Colonic mucosa (tissue), 4 donors: ENCODE data around the gene INAFM1. TPM values are rescaled to one million over a fixed set of nuclear protein-coding genes. Genes with fewer than 3 reads are reported as not detected.
"Not testable (repeated sequence)": the region's sequence is repeated elsewhere in the genome, so short reads cannot be mapped to it uniquely, and the experiment has no call there.

Experiments
- DNase-seq: peaks from one replicate; pipeline ENCODE4 v3.0.0-alpha.2; 2020
- H3K27ac ChIP-seq: fragments of 200-600 bp; one replicate; pipeline ENCODE4 v1.8.0; 2021
- H3K27me3 ChIP-seq: fragments of 200-600 bp; one replicate; pipeline ENCODE4 v1.8.0; 2021
- H3K36me3 ChIP-seq: fragments of 200-600 bp; one replicate; pipeline ENCODE4 v1.8.0; 2021
- H3K4me1 ChIP-seq: fragments of 200-600 bp; one replicate; pipeline ENCODE4 v1.8.0; 2021; ENCODE audit warnings: mild to moderate bottlenecking
- H3K4me3 ChIP-seq: fragments of 200-600 bp; one replicate; pipeline ENCODE4 v1.8.0; 2021
- H3K9ac ChIP-seq, 2 donors: one replicate each; pipeline ENCODE4 v1.7.0; 2013; ENCODE audit warnings: control low read depth in 2 of 2, low read depth in 2 of 2, low read length in 2 of 2
- H3K9me3 ChIP-seq: fragments of 200-600 bp; one replicate; pipeline ENCODE4 v1.8.0; 2021
- intact Hi-C: fragments of 100-400 bp; cut with DNase I; formaldehyde crosslinking; loops from one replicate; pipeline ENCODE4 v1.14.1; 2022
- total RNA-seq, 2 donors: library from RNA; stranded (reverse); fragmentation: NEBNext Ultra II Directional in 1 of 2; extraction: Animal tissue kit (Norgen Biotek cat#: 25700) in 1 of 2; gene quantifications; one replicate each; pipeline ENCODE4 v1.2.1, GENCODE V29; 2021
- TF ChIP-seq, protein P1 (sequence below): fragments of 200-600 bp; IDR thresholded peaks from one replicate; pipeline ENCODE4 v1.8.0; 2022; ENCODE audit warnings: antibody characterized with exemption, mild to moderate bottlenecking
- donor health status: healthy.
- donor health status: DM: no; HTN: no; CAD: no.
- donor health status: DM: no; HTN: no; CAD: no.

INAFM1 gene
- total RNA-seq, 2 donors from 2014 or later: 12.8 to 19.6 TPM

DNA sequence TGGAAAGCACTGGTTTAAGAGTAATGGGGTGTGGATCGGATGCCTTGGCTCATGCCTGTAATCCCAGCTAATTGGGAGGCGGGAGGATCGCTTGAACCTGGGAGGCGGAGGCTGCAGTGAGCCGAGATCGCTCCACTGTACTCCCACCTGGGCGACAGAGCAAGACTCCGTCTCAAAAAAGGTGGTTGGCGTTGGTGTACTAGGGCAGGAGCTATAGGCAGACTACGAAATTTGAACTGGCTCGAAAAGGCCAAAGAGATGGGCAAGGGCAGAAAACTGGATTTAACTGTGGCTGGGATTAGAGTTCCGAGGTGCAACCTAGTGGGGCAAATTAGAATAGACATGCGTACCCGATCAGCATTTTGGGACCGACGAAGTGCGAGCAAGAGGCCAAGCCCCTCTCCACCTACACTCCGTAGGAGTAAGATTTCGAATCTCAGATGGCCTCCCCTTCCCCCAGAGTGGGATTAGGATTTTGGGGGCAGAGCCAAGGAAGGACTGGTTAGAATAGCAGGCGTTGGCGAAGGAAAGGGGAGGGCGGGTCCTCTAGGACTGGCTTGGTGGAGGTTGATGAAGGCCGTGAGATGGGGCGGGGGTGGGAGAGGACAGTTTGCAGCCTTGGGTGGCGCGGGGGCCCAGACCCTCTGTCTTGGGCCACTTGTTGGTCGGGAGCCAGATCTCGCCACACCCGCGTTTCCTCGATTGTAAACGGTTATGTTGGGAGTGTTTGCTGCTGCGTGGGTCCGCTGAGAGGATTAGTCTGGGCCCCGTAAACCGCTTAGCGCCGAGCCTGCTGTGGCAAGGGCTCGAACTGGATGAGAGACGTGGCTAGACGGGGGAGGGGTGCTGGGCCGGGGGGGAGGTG, 2.0 kb upstream of the INAFM1 start:
- H3K27ac ChIP-seq: peak overlapping the region; percentile 93
- DNase-seq: peak; percentile 58
- H3K9me3 ChIP-seq: no peaks in the 10 kb centered on the region
- TF ChIP-seq, protein P1, sequence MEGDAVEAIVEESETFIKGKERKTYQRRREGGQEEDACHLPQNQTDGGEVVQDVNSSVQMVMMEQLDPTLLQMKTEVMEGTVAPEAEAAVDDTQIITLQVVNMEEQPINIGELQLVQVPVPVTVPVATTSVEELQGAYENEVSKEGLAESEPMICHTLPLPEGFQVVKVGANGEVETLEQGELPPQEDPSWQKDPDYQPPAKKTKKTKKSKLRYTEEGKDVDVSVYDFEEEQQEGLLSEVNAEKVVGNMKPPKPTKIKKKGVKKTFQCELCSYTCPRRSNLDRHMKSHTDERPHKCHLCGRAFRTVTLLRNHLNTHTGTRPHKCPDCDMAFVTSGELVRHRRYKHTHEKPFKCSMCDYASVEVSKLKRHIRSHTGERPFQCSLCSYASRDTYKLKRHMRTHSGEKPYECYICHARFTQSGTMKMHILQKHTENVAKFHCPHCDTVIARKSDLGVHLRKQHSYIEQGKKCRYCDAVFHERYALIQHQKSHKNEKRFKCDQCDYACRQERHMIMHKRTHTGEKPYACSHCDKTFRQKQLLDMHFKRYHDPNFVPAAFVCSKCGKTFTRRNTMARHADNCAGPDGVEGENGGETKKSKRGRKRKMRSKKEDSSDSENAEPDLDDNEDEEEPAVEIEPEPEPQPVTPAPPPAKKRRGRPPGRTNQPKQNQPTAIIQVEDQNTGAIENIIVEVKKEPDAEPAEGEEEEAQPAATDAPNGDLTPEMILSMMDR: no peak
- H3K27me3 ChIP-seq: no peaks in the 10 kb centered on the region
- intact Hi-C loops: no loop called here
- H3K36me3 ChIP-seq: no peaks in the 10 kb centered on the region
- H3K4me3 ChIP-seq: peak overlapping the region; percentile 51
- H3K9ac ChIP-seq: peak overlapping the region; percentile 99 to 100
- peaks cover 4% of the 10 kb centered on the region for H3K4me1 ChIP-seq

DNA sequence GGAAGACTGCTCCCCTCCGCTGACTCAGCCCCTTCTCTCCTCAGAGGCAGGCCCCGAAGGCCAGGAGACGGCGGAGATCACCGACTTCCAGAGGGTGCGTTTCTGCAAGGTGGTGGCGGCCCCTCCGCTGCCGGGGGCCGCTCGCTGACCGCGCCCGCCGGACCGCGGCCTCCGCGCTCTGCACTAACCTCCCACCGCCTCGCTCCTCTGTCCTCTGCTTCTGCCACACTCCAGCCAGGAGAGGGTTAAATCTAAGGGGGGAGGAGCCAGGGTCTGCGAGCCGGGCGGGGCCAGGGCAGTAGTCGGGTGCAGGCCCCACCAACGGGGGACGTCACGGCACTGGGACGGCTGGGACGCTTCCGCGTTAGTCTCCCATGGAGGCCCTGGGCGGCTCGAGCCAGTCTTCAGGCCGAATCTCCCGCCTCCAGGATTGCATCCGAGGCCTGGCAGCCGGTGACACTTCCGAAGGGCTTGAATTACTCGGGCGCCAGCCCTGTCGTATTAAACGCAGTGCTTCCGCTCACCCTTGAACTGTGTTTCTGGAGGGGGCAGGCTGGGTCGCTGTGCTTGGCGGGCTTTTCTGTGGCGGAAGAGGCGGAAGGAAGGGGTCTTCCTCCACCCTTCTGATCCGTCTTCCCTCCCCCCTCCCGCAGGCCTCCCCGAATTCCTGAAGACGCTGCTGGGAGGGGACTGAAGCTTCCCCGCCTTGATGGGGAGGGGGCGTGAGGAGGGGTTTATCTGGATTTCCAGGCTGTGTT, 1.2 kb upstream of the INAFM1 start:
- Histone ChIP-seq H3K27me3 (no peaks in the 10 kb centered on the region), H3K4me3 (peak overlapping the region; percentile 51), H3K4me1 (peaks cover 4% of the 10 kb centered on the region), H3K27ac (peak overlapping the region; percentile 93), H3K36me3 (no peaks in the 10 kb centered on the region), H3K9ac (peak overlapping the region; percentile 99 to 100), H3K9me3 (no peaks in the 10 kb centered on the region)
- DNase-seq: peak; percentile 97
- TF ChIP-seq, protein P1: no peak
- intact Hi-C loops: no loop called here

DNA sequence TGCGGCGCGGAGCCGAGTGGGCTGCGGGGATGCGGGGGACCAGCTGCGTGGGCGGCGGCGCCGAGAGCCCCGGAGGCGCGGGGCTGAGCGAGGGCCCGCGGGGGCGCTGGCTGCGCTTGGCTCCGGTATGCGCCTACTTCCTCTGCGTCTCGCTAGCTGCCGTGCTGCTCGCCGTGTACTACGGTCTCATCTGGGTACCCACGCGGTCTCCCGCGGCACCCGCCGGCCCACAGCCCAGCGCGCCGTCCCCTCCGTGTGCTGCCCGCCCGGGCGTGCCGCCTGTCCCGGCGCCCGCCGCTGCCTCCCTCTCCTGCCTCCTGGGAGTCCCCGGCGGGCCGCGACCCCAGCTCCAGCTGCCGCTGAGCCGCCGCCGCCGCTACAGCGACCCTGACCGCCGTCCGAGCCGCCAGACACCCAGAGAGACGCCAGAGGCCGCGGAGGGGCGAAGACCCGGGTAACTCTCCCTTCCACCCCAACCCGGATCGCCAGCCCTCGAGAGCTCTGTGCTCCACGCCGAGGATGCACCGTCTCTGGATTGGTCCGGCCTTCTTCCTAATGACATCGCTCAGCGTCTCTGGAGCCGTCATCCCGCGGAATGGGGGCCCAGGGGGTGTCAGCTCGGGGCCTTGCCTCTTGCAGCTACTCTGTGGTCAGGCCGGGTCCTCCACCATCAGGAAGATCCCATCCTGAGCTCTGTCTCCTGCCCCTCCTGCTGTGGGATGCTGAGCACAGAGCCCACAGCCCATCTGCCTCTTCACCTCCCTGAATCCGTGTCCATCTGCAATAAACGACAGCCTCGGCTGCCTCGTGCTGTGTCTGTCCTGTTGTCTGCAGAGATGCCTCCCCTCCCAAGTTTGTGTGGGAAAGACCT, 441 bp downstream of the INAFM1 start:
- intact Hi-C loops: no loop called here
- DNase-seq: no peak
- TF ChIP-seq, protein P1: no peak
- H3K4me3 ChIP-seq: peak overlapping the region; percentile 65
- H3K27ac ChIP-seq: peak overlapping the region; percentile 55
- peaks cover 4% of the 10 kb centered on the region for H3K4me1 ChIP-seq
- peak overlapping the region; percentile 55 to 72 for H3K9ac ChIP-seq
- H3K27me3 ChIP-seq: no peaks in the 10 kb centered on the region
- no peaks in the 10 kb centered on the region for H3K9me3 ChIP-seq
- H3K36me3 ChIP-seq: no peaks in the 10 kb centered on the region

DNA sequence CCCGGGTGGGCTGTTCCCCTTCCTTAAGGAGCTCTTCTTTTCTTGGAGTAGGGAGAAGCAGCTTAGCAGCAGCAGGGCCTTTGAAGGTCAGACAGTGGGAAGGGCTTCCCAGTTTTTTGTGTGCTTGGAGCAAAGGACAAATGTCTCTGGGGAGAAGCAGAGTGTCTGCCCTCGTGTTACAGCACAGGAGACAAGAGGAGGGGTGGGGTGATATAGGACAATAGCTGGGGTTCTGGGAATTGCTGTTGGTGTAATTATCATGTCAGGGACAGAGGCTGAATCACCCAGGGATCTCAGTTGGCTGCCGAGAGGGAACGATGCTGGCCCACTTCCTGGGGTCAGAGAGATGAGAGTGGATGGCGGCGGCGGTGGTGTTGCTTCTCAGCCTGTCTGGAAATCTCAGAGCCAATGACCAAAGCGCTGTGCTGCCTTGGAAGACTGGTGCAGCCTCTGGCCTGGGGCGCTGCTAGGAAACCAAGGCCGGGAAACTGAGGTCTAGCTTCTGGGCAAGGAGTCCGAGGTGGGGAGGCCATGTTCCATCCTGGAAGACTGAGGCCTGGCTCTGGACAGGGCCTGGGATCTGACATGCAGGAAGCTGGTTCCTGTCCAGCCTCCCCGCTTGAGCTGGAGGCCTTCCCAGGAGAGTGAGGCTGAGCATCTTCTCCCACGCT, 1.2 kb downstream of the INAFM1 start:
- peak overlapping the region; percentile 55 for H3K27ac ChIP-seq
- no peaks in the 10 kb centered on the region for H3K36me3 ChIP-seq
- intact Hi-C loops: no loop called here
- H3K4me3 ChIP-seq: no peak overlapping the region
- H3K9me3 ChIP-seq: no peaks in the 10 kb centered on the region
- H3K27me3 ChIP-seq: no peaks in the 10 kb centered on the region
- TF ChIP-seq, protein P1: no peak
- H3K9ac ChIP-seq: no peak overlapping the region
- peaks cover 4% of the 10 kb centered on the region for H3K4me1 ChIP-seq
- no peak for DNase-seq

DNA sequence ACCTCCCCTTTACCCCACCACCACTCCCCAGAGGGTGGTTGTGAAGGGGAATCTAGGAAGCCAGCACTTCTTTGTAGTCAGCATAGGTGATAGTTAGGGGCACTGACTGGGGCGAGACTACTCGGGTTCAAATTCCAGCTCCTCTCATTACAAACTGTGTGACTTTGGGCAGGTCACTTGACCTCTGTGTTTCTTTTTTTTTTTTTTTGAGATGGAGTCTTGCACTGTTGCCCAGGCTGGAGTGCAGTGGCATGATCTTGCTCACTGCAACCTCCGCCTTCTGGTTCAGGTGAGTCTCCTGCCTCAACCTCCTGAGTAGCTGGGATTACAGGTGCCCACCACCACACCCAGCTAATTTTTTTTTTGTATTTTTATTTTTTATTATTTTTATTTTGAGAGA, 1.8 kb downstream of the INAFM1 start:
- H3K9me3 ChIP-seq, H3K36me3 ChIP-seq, H3K4me1 ChIP-seq, intact Hi-C loops, H3K9ac ChIP-seq, H3K27me3 ChIP-seq, H3K4me3 ChIP-seq, DNase-seq: not testable (repeated sequence)
- H3K27ac ChIP-seq: peak overlapping the region; percentile 32
